Heart left ventricle (tissue), 16 donors: Measurements from ENCODE around the gene LIPG. TPM values are rescaled to one million over a fixed set of nuclear protein-coding genes. Genes with fewer than 3 reads are reported as not detected.

ENCODE experiments used
- ATAC-seq, 4 donors: fragments of 200-7000 bp; cut with Tn5 transposase; one replicate each; pipeline ENCODE4 v1.9.1; 2020 to 2022; ENCODE audit warnings: moderate library complexity in 4 of 4, mild to moderate bottlenecking in 3 of 4, moderate number of reproducible peaks in 1 of 4
- DNase-seq, 5 donors: peaks; one replicate each; pipeline ENCODE4 v3.0.0-alpha.2; 2020
- H3K27ac ChIP-seq, 12 donors: fragments of 200-600 bp; sonication (generic) in 4 of 12; one replicate each; pipeline versions ENCODE4 v1.5.0 to v1.8.0; 2016 to 2022; ENCODE audit warnings: mild to moderate bottlenecking in 2 of 12
- H3K27me3 ChIP-seq, 9 donors: fragments of 200-600 bp; sonication (generic) in 2 of 9; one replicate each; pipeline versions ENCODE4 v1.5.1 to v1.8.0; 2016 to 2022; ENCODE audit warnings: mild to moderate bottlenecking in 3 of 9
- H3K36me3 ChIP-seq, 9 donors: fragments of 200-600 bp; sonication (generic) in 2 of 9; one replicate each; pipeline versions ENCODE4 v1.5.0 to v1.8.0; 2018 to 2022; ENCODE audit warnings: mild to moderate bottlenecking in 2 of 9
- H3K4me1 ChIP-seq, 12 donors: fragments of 200-600 bp; sonication (generic) in 4 of 12; one replicate each; pipeline versions ENCODE4 v1.5.0 to v1.8.0; 2016 to 2022; ENCODE audit warnings: mild to moderate bottlenecking in 3 of 12
- H3K4me3 ChIP-seq, 12 donors: fragments of 200-600 bp; sonication (generic) in 4 of 12; one replicate each; pipeline versions ENCODE4 v1.5.0 to v1.8.0; 2017 to 2022; ENCODE audit warnings: mild to moderate bottlenecking in 9 of 12, moderate library complexity in 4 of 12
- H3K9me3 ChIP-seq, 12 donors: fragments of 200-600 bp; sonication (generic) in 4 of 12; one replicate each; pipeline versions ENCODE4 v1.5.0 to v1.8.0; 2016 to 2022; ENCODE audit warnings: mild to moderate bottlenecking in 1 of 12
- POLR2A ChIP-seq, 2 donors: fragments of 450-650 bp; IDR thresholded peaks; one replicate each; pipeline ENCODE4 v1.6.1; 2017; ENCODE audit warnings: antibody characterized with exemption in 2 of 2, mild to moderate bottlenecking in 2 of 2, moderate library complexity in 2 of 2
- WGBS, 4 donors: extraction: QIAGEN DNeasy Blood & Tissue Kit in 2 of 4; methylation state at CpG; one replicate each; pipeline versions ENCODE4 v1.1.5 to v1.1.7; 2013 to 2018; 5-methylcytosine and 5-hydroxymethylcytosine counted together
- intact Hi-C, 10 donors: fragments of 100-400 bp; cut with DNase I; formaldehyde crosslinking; loops; one replicate each; pipeline versions ENCODE4 v1.11.1 to v1.14.2; 2022
- polyA plus RNA-seq, 2 donors: library from polyadenylated mRNA; stranded (reverse); fragments of 200-250 nt; gene quantifications; one replicate each; pipeline ENCODE4 v1.2.3, GENCODE V29; 2013
- total RNA-seq, 9 donors: library from RNA; depleted of rRNA in 2 of 9; stranded (reverse); fragments of >200 nt in 2 of 9; fragmentation: NEBNext Ultra II Directional in 3 of 9; extraction: Animal tissue kit (Norgen Biotek cat#: 25700) in 3 of 9; gene quantifications; one replicate each; pipeline versions ENCODE4 v1.1.0 to v1.2.4, GENCODE V29; 2016 to 2023
- TF ChIP-seq, protein P1 (sequence below), 12 donors: fragments of 200-600 bp; sonication (generic) in 4 of 12; IDR thresholded peaks; one replicate each; pipeline versions ENCODE4 v1.5.0 to v1.8.0; 2018 to 2022; ENCODE audit warnings: antibody characterized with exemption in 12 of 12, mild to moderate bottlenecking in 5 of 12
- donor health status: ischemic (EF 13 %, LVEDD 7.1; RV severe dilation, severe dysfunction).
- donor health status: healthy with polysubstance abuse.
- donor health status: DM: no; HTN: yes; CAD: no.
- donor health status: DM: no; HTN: no; CAD: no.
- donor health status: ischemic (EF 25% LVEDD 6.9; RV normal size, moderate dysfunction).
- donor health status: ischemic (EF 25% LVEDD 5.7; RV mildly dilated, moderate dysfunction).
- donor health status: healthy.
- donor health status: DM: yes; HTN: yes; CAD: no.
- donor health status: ischemic (EF 35%, LVEDD 5.7; RV mildly dilated, moderate dysfunction).
- donor health status: nonischemic (EF 11% LVEDD 7.7; RV severe dilation, severe dysfunction).
- donor health status: DM: yes; HTN: yes; CAD: no.
- donor health status: PGD.
- donor health status: ischemic (EF 29% LVEDD 5.4; RV normal size, mild dysfunction).
- donor health status: nonischemic (EF 23%, LVEDD 6.1; RV moderate dilation, normal function).

The LIPG gene
- total and polyA plus RNA-seq, 11 donors = 0.04 to 12.1 (median 1.1) TPM; not detected in 3

DNA sequence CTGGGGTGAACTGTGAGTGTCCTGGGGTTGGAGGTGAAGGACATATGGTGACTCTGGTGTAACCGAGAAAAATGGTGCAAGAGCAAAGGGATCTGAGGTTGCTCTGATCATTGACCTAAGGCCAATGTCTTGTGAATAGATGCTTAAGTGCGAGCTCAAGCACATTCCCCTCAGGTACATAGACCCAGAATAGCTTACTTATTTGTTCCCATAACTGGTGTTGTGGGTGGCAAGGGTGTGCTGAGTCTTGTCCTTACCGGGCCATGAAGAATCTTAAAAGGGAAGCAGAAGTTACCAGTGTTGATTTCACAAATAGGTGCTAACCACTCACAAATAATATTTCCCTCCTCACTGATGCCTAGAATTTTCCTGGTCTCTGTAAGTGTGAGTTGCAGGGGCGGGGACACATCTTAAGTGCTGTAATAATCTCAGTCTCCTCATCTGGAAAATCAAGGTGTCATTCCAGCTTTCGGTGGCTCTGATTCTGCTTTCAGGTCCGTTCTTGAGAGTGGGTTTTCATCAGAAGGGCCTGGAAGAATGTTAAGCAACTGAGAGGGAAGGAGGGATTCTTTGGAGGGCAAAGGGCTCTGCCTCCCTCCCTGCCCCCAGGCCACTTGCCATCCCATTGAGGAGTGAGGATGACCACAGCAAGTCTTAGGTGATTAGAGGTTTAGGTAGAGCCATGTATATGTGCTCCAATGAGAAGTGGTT, 54.9 kb downstream of the LIPG start:
- WGBS, 4 donors = 87 to 95% (median 92%) methylated on average over 6 of the region's 6 CpGs
- Histone ChIP-seq H3K27ac (no peak overlapping the region), H3K4me3 (no peak overlapping the region), H3K4me1 (peaks cover 0 to 7% (median 0%) of the 10 kb centered on the region in 12 donors), H3K36me3 (no peaks in the 10 kb centered on the region), H3K9me3 (no peaks in the 10 kb centered on the region), H3K27me3 (peaks cover 0 to 15% (median 0%) of the 10 kb centered on the region in 9 donors)
- no peak for ATAC-seq
- DNase-seq = no peak
- TF ChIP-seq, protein P1, sequence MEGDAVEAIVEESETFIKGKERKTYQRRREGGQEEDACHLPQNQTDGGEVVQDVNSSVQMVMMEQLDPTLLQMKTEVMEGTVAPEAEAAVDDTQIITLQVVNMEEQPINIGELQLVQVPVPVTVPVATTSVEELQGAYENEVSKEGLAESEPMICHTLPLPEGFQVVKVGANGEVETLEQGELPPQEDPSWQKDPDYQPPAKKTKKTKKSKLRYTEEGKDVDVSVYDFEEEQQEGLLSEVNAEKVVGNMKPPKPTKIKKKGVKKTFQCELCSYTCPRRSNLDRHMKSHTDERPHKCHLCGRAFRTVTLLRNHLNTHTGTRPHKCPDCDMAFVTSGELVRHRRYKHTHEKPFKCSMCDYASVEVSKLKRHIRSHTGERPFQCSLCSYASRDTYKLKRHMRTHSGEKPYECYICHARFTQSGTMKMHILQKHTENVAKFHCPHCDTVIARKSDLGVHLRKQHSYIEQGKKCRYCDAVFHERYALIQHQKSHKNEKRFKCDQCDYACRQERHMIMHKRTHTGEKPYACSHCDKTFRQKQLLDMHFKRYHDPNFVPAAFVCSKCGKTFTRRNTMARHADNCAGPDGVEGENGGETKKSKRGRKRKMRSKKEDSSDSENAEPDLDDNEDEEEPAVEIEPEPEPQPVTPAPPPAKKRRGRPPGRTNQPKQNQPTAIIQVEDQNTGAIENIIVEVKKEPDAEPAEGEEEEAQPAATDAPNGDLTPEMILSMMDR (IDR thresholded peaks at IDR 0.05) = no peak
- TF ChIP-seq POLR2A (IDR thresholded peaks at IDR 0.05) = no peak
- intact Hi-C loops = no loop called here

DNA sequence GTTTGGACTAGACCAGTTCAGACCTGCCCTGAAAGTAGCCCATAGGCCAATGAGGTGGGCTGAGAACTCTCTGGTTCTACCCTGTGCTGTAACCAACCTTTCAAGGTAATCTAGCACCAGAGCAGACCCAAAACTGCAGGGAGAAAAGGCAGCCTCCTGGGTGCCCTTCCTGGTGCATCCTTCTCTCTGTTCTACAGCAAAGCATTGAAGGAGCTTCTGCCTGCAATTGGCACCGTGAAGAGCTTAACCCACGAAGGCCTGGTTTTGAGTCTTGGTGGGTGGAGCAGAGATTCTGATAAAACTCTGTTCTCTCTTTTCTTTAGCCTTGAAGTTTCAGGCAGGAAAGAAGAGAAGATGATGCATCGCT, 55.5 kb downstream of the LIPG start:
- WGBS, 4 donors = 83 to 94% (median 88%) methylated on average over 3 of the region's 3 CpGs
- H3K36me3 ChIP-seq = no peaks in the 10 kb centered on the region
- H3K4me1 ChIP-seq = peaks cover 0 to 7% (median 0%) of the 10 kb centered on the region in 12 donors
- no peak overlapping the region for H3K4me3 ChIP-seq
- ATAC-seq = no peak
- H3K27ac ChIP-seq = no peak overlapping the region
- no peaks in the 10 kb centered on the region for H3K9me3 ChIP-seq
- TF ChIP-seq, protein P1 (IDR thresholded peaks at IDR 0.05) = no peak
- TF ChIP-seq POLR2A (IDR thresholded peaks at IDR 0.05) = no peak
- intact Hi-C loops = no loop called here
- DNase-seq = no peak
- peaks cover 0 to 18% (median 0%) of the 10 kb centered on the region in 9 donors for H3K27me3 ChIP-seq

DNA sequence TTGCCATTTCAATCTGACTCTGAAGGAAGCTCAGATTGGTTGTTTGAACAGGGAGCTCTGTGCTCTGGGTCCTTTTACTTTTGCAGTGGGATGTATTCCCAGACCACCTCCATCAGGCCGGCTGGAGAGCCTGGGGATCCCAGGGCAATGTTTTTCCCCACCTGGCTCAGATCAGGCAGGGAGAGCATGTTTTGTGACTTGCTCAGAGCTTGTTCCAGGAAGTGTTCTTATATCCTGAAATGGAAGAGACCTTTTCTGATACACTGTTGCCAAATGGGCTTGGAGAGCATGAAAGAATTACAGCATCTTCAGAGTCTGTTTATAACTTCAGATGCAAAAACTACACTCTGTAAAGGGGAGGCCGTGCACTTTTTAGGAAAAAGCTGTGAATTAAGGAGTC, 56.0 kb downstream of the LIPG start:
- no peak overlapping the region for H3K27ac ChIP-seq
- H3K4me3 ChIP-seq = no peak overlapping the region
- H3K4me1 ChIP-seq = peaks cover 0 to 7% (median 0%) of the 10 kb centered on the region in 12 donors
- H3K36me3 ChIP-seq = no peaks in the 10 kb centered on the region
- ATAC-seq = no peak
- intact Hi-C loops = no loop called here
- WGBS, 4 donors = 63 to 80% (median 72%) methylated on average over 2 of the region's 2 CpGs
- H3K27me3 ChIP-seq = peaks cover 0 to 23% (median 4%) of the 10 kb centered on the region in 9 donors
- DNase-seq = no peak
- no peak for TF ChIP-seq POLR2A (IDR thresholded peaks at IDR 0.05)
- TF ChIP-seq, protein P1 (IDR thresholded peaks at IDR 0.05) = no peak
- no peaks in the 10 kb centered on the region for H3K9me3 ChIP-seq

DNA sequence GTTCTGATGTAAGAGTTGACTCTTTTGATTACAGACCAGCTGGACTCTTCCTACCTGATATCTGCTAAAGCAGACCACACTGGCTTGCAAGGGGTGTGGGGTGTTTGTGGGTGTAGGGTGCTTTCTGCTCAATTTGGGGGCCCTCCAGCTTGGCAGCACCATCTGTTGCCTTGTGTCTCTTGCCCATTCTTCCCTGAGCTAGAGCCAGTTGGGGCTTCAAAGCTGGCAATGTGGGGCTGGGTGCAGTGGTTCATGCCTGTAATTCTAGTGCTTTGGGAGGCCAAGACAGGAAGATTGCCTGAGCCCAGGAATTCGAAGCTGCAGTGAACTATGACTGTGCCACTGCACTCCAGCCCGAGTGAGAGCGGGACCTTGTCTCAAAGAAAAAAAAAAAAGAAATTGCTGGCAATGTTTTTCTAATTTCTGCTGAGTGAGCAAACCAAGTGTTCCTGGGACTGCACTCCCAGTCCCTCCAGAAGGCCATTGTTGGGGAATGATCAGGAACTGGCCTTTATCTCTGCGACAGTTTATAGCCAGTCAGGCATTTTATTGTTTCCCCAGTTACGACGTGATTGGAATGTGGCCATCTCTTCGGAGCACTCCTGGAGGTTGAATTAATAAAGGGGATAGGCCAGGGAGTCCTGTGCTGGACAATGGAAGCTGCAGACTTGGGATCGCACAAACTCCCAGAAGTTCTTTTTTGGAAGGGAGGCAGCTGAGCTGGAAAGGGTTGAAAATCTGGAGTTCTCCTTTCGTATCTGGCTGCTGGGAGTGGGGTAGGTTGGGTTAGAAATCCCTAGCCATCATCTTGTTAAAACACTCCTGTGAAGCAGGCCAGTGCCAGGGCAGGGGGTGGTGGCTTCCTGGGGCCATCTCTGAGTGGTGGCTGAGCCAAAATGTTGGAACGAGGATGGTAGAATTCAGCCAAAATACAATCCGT, 57.2 kb downstream of the LIPG start:
- Histone ChIP-seq H3K4me1 (peaks cover 0 to 7% (median 0%) of the 10 kb centered on the region in 12 donors), H3K27ac (no peak overlapping the region), H3K9me3 (no peaks in the 10 kb centered on the region), H3K27me3 (peaks cover 0 to 25% (median 6%) of the 10 kb centered on the region in 9 donors), H3K4me3 (no peak overlapping the region), H3K36me3 (no peaks in the 10 kb centered on the region)
- intact Hi-C loops = no loop called here
- DNase-seq = no peak
- WGBS, 4 donors = 42 to 47% (median 44%) methylated on average over 11 of the region's 11 CpGs
- TF ChIP-seq POLR2A (IDR thresholded peaks at IDR 0.05) = no peak
- TF ChIP-seq, protein P1 (IDR thresholded peaks at IDR 0.05) = no peak
- ATAC-seq = peak in 1 of 4 donors; percentile 36
